MM.1S (cell line): ENCODE data around the gene PYGL.

Experiments
- DNase-seq: peaks from one replicate; pipeline ENCODE4 v3.0.0-alpha.2; 2015
- H2AFZ ChIP-seq: fragments of 300-600 bp; sonication (generic); 2 replicates; pipeline ENCODE4 v1.6.0; 2016; ENCODE audit warnings: antibody characterized with exemption, low read length
- H3F3A ChIP-seq: fragments of 300-600 bp; sonication (generic); 2 replicates; pipeline ENCODE4 v1.6.1; 2016; ENCODE audit warnings: mild to moderate bottlenecking, antibody characterized with exemption, low read length, moderate library complexity, mixed read lengths; ENCODE audit not compliant: insufficient read depth
- H3K27ac ChIP-seq: fragments of 300-600 bp; sonication (generic); 2 replicates; pipeline ENCODE4 v1.5.1; 2016; ENCODE audit warnings: mild to moderate bottlenecking, low read length
- H3K27me3 ChIP-seq: fragments of 300-600 bp; sonication (generic); replicated peaks from 2 replicates; pipeline ENCODE4 v1.6.0; 2016; ENCODE audit warnings: low read length; ENCODE audit not compliant: insufficient read depth
- H3K36me3 ChIP-seq: fragments of 300-600 bp; sonication (generic); replicated peaks from 2 replicates; pipeline ENCODE4 v1.6.1; 2016; ENCODE audit warnings: mild to moderate bottlenecking, low read length, mixed read lengths; ENCODE audit not compliant: insufficient read depth
- H3K4me1 ChIP-seq: fragments of 300-600 bp; sonication (generic); 2 replicates; pipeline ENCODE4 v1.6.1; 2016; ENCODE audit warnings: low read length, mixed read lengths
- H3K4me2 ChIP-seq: fragments of 300-600 bp; sonication (generic); 2 replicates; pipeline ENCODE4 v1.6.0; 2016; ENCODE audit warnings: low read depth, low read length
- H3K4me3 ChIP-seq: fragments of 300-600 bp; sonication (generic); 2 replicates; pipeline ENCODE4 v1.5.1; 2016; ENCODE audit warnings: low read length, mixed read lengths
- H3K79me2 ChIP-seq: fragments of 300-600 bp; sonication (generic); 2 replicates; pipeline ENCODE4 v1.6.1; 2016; ENCODE audit warnings: mixed run types, low read length, mixed read lengths
- H3K9ac ChIP-seq: fragments of 300-600 bp; sonication (generic); 2 replicates; pipeline ENCODE4 v1.6.1; 2016; ENCODE audit warnings: low read length, mixed read lengths
- H3K9me2 ChIP-seq: fragments of 300-600 bp; sonication (generic); replicated peaks from 2 replicates; pipeline ENCODE4 v1.6.1; 2016; ENCODE audit warnings: mild to moderate bottlenecking, low read length, mixed read lengths; ENCODE audit not compliant: insufficient read depth
- H3K9me3 ChIP-seq: fragments of 300-600 bp; sonication (generic); replicated peaks from 2 replicates; pipeline ENCODE4 v1.6.1; 2016; ENCODE audit warnings: mild to moderate bottlenecking, low read length, mixed read lengths; ENCODE audit not compliant: insufficient read depth
- H4K20me1 ChIP-seq: fragments of 300-600 bp; sonication (generic); 2 replicates; pipeline ENCODE4 v1.6.1; 2016; ENCODE audit warnings: mild to moderate bottlenecking, low read length, moderate library complexity, mixed read lengths; ENCODE audit not compliant: insufficient read depth
- CTCF ChIP-seq: fragments of 300-600 bp; sonication (generic); IDR thresholded peaks from 2 replicates; pipeline ENCODE4 v1.5.1; 2016; ENCODE audit warnings: antibody characterized with exemption, low read length, mixed read lengths
- EZH2 ChIP-seq: fragments of 300-600 bp; sonication (generic); optimal IDR thresholded peaks from 2 replicates; pipeline ENCODE3; 2017; ENCODE audit warnings: low read depth, mild to moderate bottlenecking, antibody characterized with exemption, low read length, mixed read lengths
- EZH2phosphoT487 ChIP-seq: fragments of 300-600 bp; sonication (generic); IDR thresholded peaks from 2 replicates; pipeline ENCODE4 v1.6.1; 2018; ENCODE audit warnings: antibody characterized with exemption, low read length

PYGL gene

GRCh38 chr14:50984036-50984710, 39.9 kb upstream of the PYGL start:
- no peaks in the 10 kb centered on the region for H3K9me3 ChIP-seq
- no peak overlapping the region for H2AFZ ChIP-seq
- H3K4me3 ChIP-seq = no peak overlapping the region
- H3K27ac ChIP-seq = no peak overlapping the region
- no peaks in the 10 kb centered on the region for H3K4me1 ChIP-seq
- no peak overlapping the region for H3K4me2 ChIP-seq
- TF ChIP-seq CTCF (no peak), EZH2phosphoT487 (no peak), EZH2 (no peak)
- H3K9me2 ChIP-seq = no peaks in the 10 kb centered on the region
- no peaks in the 10 kb centered on the region for H3K36me3 ChIP-seq
- H3F3A ChIP-seq = no peaks in the 10 kb centered on the region
- H3K9ac ChIP-seq = no peak overlapping the region
- no peaks in the 10 kb centered on the region for H4K20me1 ChIP-seq
- DNase-seq = no peak
- no peaks in the 10 kb centered on the region for H3K27me3 ChIP-seq
- H3K79me2 ChIP-seq = no peaks in the 10 kb centered on the region

GRCh38 chr14:50979941-50980850, 35.9 kb upstream of the PYGL start:
- Histone ChIP-seq H3K79me2 (no peaks in the 10 kb centered on the region), H3F3A (no peaks in the 10 kb centered on the region), H3K4me3 (no peak overlapping the region), H3K27ac (no peak overlapping the region), H3K9me2 (no peaks in the 10 kb centered on the region), H3K9ac (no peak overlapping the region), H3K4me1 (no peaks in the 10 kb centered on the region), H3K27me3 (no peaks in the 10 kb centered on the region), H3K9me3 (no peaks in the 10 kb centered on the region), H3K4me2 (no peak overlapping the region), H3K36me3 (no peaks in the 10 kb centered on the region), H2AFZ (no peak overlapping the region), H4K20me1 (no peaks in the 10 kb centered on the region)
- no peak for DNase-seq
- no peak for TF ChIP-seq EZH2phosphoT487
- no peak for TF ChIP-seq EZH2
- no peak for TF ChIP-seq CTCF

GRCh38 chr14:50978888-50979287, 34.6 kb upstream of the PYGL start:
- TF ChIP-seq CTCF (no peak), EZH2 (no peak), EZH2phosphoT487 (no peak)
- H3K4me2 ChIP-seq = no peak overlapping the region

More at GRCh38 chr14:50978888-50979287, 34.6 kb upstream of the PYGL start:
- Histone ChIP-seq H3K9me2 (no peaks in the 10 kb centered on the region), H3K36me3 (no peaks in the 10 kb centered on the region), H3K27ac (no peak overlapping the region), H3K4me1 (no peaks in the 10 kb centered on the region), H3F3A (no peaks in the 10 kb centered on the region), H3K79me2 (no peaks in the 10 kb centered on the region), H3K4me3 (no peak overlapping the region), H4K20me1 (no peaks in the 10 kb centered on the region), H2AFZ (no peak overlapping the region), H3K9me3 (no peaks in the 10 kb centered on the region), H3K9ac (no peak overlapping the region), H3K27me3 (no peaks in the 10 kb centered on the region)
- DNase-seq = peak; percentile 6
